HEK293 (cell line): Measurements from ENCODE around the gene KRTAP5-2.

Experiments used
- CTCF ChIA-PET: fragments of 350-600 bp; formaldehyde crosslinking; extraction: SDS; loops from one replicate; lab custom pipeline; 2021; ENCODE audit warnings: antibody characterized with exemption; lab: Yijun Ruan, JAX
- POLR2A ChIA-PET: fragments of 300-600 bp; formaldehyde crosslinking; extraction: SDS; loops from one replicate; lab custom pipeline; 2020; ENCODE audit warnings: antibody characterized with exemption, inconsistent platforms; lab: Yijun Ruan, JAX
- H3K27ac ChIP-seq: fragments of 200-500 bp; sonication (Bioruptor generic); 2 replicates; pipeline ENCODE4 v1.5.1; 2014; ENCODE audit warnings: low read depth, low read length, control low read depth, inconsistent platforms; ENCODE audit errors: extremely low read depth
- H3K36me3 ChIP-seq, 2 experiments: fragments of 200-500 bp in 1 of 2; sonication (Bioruptor generic) in 1 of 2; 1 replicate in 1 of 2; 2 replicates in 1 of 2; pipeline ENCODE4 v1.5.1; 2014 to 2017; ENCODE audit warnings: inconsistent platforms in 2 of 2, low read length in 2 of 2; ENCODE audit not compliant: control insufficient read depth in 2 of 2, insufficient read depth in 1 of 2
- H3K4me1 ChIP-seq: fragments of 200-500 bp; sonication (Bioruptor generic); 2 replicates; pipeline ENCODE4 v1.5.1; 2014; ENCODE audit warnings: mild to moderate bottlenecking, low read length, inconsistent platforms; ENCODE audit not compliant: control insufficient read depth, insufficient read depth
- H3K4me3 ChIP-seq: 2 replicates; pipeline ENCODE4 v1.5.1; 2011; ENCODE audit warnings: low read depth, mild to moderate bottlenecking, control low read depth, low read length, moderate library complexity
- H3K9me3 ChIP-seq: fragments of 200-500 bp; sonication (Bioruptor generic); 2 replicates; pipeline ENCODE4 v1.5.1; 2014; ENCODE audit warnings: low read depth, low read length, inconsistent platforms; ENCODE audit not compliant: control insufficient read depth, insufficient read depth
- CTCF ChIP-seq: fragments of 450-650 bp; formaldehyde crosslinking; IDR thresholded peaks from 2 replicates; pipeline ENCODE4 v1.5.1; 2016; ENCODE audit warnings: missing biosample characterization, missing genetic modification characterization
- HOXA7 ChIP-seq: sonication (generic); formaldehyde crosslinking; IDR thresholded peaks from 2 replicates; pipeline ENCODE4 v1.8.1; 2022; ENCODE audit warnings: missing genetic modification reagents, borderline replicate concordance
- PBX3 ChIP-seq: sonication (generic); formaldehyde crosslinking; IDR thresholded peaks from 2 replicates; pipeline ENCODE4 v1.8.1; 2022; ENCODE audit warnings: mild to moderate bottlenecking, moderate library complexity, missing genetic modification reagents
- REPIN1 ChIP-seq: fragments of 450-650 bp; formaldehyde crosslinking; IDR thresholded peaks from 2 replicates; pipeline ENCODE4 v1.5.1; 2017; ENCODE audit warnings: missing biosample characterization, missing genetic modification characterization, low read depth
- SALL2 ChIP-seq: fragments of 450-650 bp; formaldehyde crosslinking; IDR thresholded peaks from 2 replicates; pipeline ENCODE4 v1.5.0; 2017; ENCODE audit warnings: missing biosample characterization, mild to moderate bottlenecking, missing genetic modification characterization, borderline replicate concordance
- ZBTB11 ChIP-seq: fragments of 450-650 bp; formaldehyde crosslinking; conservative IDR thresholded peaks from 2 replicates; pipeline ENCODE4 v1.5.1; 2016; ENCODE audit warnings: low read depth, missing biosample characterization, missing genetic modification characterization
- ZBTB17 ChIP-seq: fragments of 450-650 bp; formaldehyde crosslinking; IDR thresholded peaks from 2 replicates; pipeline ENCODE4 v1.5.1; 2016; ENCODE audit warnings: missing biosample characterization, missing genetic modification characterization
- ZNF175 ChIP-seq: fragments of 450-650 bp; formaldehyde crosslinking; IDR thresholded peaks from 2 replicates; pipeline ENCODE4 v1.5.1; 2016; ENCODE audit warnings: missing biosample characterization, missing genetic modification characterization
- ZNF184 ChIP-seq: fragments of 450-650 bp; IDR thresholded peaks from 2 replicates; pipeline ENCODE4 v1.5.1; 2018; ENCODE audit warnings: missing biosample characterization, mild to moderate bottlenecking, missing genetic modification characterization
- ZNF341 ChIP-seq: fragments of 450-650 bp; formaldehyde crosslinking; IDR thresholded peaks from 2 replicates; pipeline ENCODE4; 2016; ENCODE audit warnings: low read depth, missing biosample characterization, missing genetic modification characterization
- ZNF416 ChIP-seq: fragments of 450-650 bp; formaldehyde crosslinking; IDR thresholded peaks from 2 replicates; pipeline ENCODE4 v1.5.1; 2016; ENCODE audit warnings: missing biosample characterization, missing genetic modification characterization
- ZNF513 ChIP-seq: fragments of 450-650 bp; IDR thresholded peaks from 2 replicates; pipeline ENCODE4 v1.5.1; 2018; ENCODE audit warnings: missing biosample characterization, missing genetic modification characterization
- ZNF518A ChIP-seq: fragments of 450-650 bp; formaldehyde crosslinking; conservative IDR thresholded peaks from 2 replicates; pipeline ENCODE4 v1.5.1; 2016; ENCODE audit warnings: low read depth, missing biosample characterization, missing genetic modification characterization
- ZNF529 ChIP-seq: fragments of 450-650 bp; formaldehyde crosslinking; IDR thresholded peaks from 2 replicates; pipeline ENCODE4 v1.5.1; 2017; ENCODE audit warnings: missing genetic modification characterization, missing biosample characterization; ENCODE audit not compliant: insufficient replicate concordance
- ZNF544 ChIP-seq: fragments of 450-650 bp; formaldehyde crosslinking; IDR thresholded peaks from 2 replicates; pipeline ENCODE4 v1.5.0; 2017; ENCODE audit warnings: missing biosample characterization, missing genetic modification characterization
- ZNF560 ChIP-seq: fragments of 450-650 bp; formaldehyde crosslinking; IDR thresholded peaks from 2 replicates; pipeline ENCODE4 v1.5.1; 2017; ENCODE audit warnings: missing biosample characterization, missing genetic modification characterization, borderline replicate concordance
- ZNF600 ChIP-seq: fragments of 450-650 bp; formaldehyde crosslinking; IDR thresholded peaks from 2 replicates; pipeline ENCODE4 v1.5.1; 2016; ENCODE audit warnings: missing biosample characterization, missing genetic modification characterization
- ZNF654 ChIP-seq: fragments of 450-650 bp; formaldehyde crosslinking; IDR thresholded peaks from 2 replicates; pipeline ENCODE4 v1.5.1; 2016; ENCODE audit warnings: low read depth, missing biosample characterization, missing genetic modification characterization
- ZNF747 ChIP-seq: fragments of 450-650 bp; formaldehyde crosslinking; IDR thresholded peaks from 2 replicates; pipeline ENCODE4 v1.5.1; 2016; ENCODE audit warnings: missing biosample characterization, missing genetic modification characterization
- ZNF768 ChIP-seq: fragments of 450-650 bp; formaldehyde crosslinking; IDR thresholded peaks from 2 replicates; pipeline ENCODE4 v1.5.1; 2018; ENCODE audit warnings: missing biosample characterization, mild to moderate bottlenecking, missing genetic modification characterization
- ZSCAN5A ChIP-seq: fragments of 450-650 bp; formaldehyde crosslinking; IDR thresholded peaks from 2 replicates; pipeline ENCODE4 v1.5.1; 2016; ENCODE audit warnings: missing biosample characterization, missing genetic modification characterization

Gene KRTAP5-2

GRCh38 chr11:1640076-1640946 is 42.2 kb upstream of the KRTAP5-2 start (continued):
- TF ChIP-seq ZNF518A (tag by site-specific recombination) = no peak
- TF ChIP-seq ZNF600 (tag by site-specific recombination) = peak; percentile 86
- TF ChIP-seq ZBTB17 (tag by site-specific recombination) = peak; percentile 51; the same call in 1 of the 2 replicates
- no peak for TF ChIP-seq ZNF184 (tag by site-specific recombination)
- no peak for TF ChIP-seq ZNF768 (tag by site-specific recombination)
- no peak for TF ChIP-seq ZNF513 (tag by site-specific recombination)
- peak; percentile 44 for TF ChIP-seq CTCF (tag by site-specific recombination)
- no peak for TF ChIP-seq SALL2 (tag by site-specific recombination)
- TF ChIP-seq ZNF341 = peak; percentile 27; the same call in 1 of the 2 replicates
- no peak for TF ChIP-seq ZNF560 (tag by site-specific recombination)

- Histone ChIP-seq H3K9me3 (no peaks in the 10 kb centered on the region), H3K27ac (no peak overlapping the region), H3K4me1 (no peaks in the 10 kb centered on the region), H3K4me3 (no peak overlapping the region), H3K36me3 (no peaks in the 10 kb centered on the region)
- ChIA-PET CTCF (interaction anchor here (0.6 to 5.6 kb wide), 22 partner anchors 11 to 552 kb away, joined by 3 to 67 read pairs (median 3); partner anchors contain the start of genes KRTAP5-2, KRTAP5-5 and SYT8), POLR2A (interaction anchor here (0.6 kb wide), 1 partner anchor 150 kb away, joined by 3 read pairs; no protein-coding TSS in a partner anchor)
- TF ChIP-seq ZNF544 (tag by site-specific recombination) (no peak), PBX3 (CRISPR knock-in tag) (no peak), REPIN1 (tag by site-specific recombination) (no peak), ZNF175 (tag by site-specific recombination) (no peak), ZSCAN5A (tag by site-specific recombination) (no peak), ZNF416 (tag by site-specific recombination) (no peak), ZNF747 (tag by site-specific recombination) (no peak), HOXA7 (CRISPR knock-in tag) (no peak), ZNF654 (tag by site-specific recombination) (no peak), ZNF529 (no peak), ZBTB11 (tag by site-specific recombination) (no peak)
Measured at GRCh38 chr11:1639666-1640065, 41.6 kb upstream of the KRTAP5-2 start.
